Medulla oblongata (tissue), 1 donor: ENCODE measurements around the gene SLF2.
"Not testable (repeated sequence)": the region's sequence is repeated elsewhere in the genome, so short reads cannot be mapped to it uniquely, and the experiment has no call there.

Experiments
- DNase-seq: peaks from one replicate; pipeline ENCODE4 v3.0.0-alpha.2; 2015; ENCODE audit errors: extremely low spot score

The SLF2 gene

DNA sequence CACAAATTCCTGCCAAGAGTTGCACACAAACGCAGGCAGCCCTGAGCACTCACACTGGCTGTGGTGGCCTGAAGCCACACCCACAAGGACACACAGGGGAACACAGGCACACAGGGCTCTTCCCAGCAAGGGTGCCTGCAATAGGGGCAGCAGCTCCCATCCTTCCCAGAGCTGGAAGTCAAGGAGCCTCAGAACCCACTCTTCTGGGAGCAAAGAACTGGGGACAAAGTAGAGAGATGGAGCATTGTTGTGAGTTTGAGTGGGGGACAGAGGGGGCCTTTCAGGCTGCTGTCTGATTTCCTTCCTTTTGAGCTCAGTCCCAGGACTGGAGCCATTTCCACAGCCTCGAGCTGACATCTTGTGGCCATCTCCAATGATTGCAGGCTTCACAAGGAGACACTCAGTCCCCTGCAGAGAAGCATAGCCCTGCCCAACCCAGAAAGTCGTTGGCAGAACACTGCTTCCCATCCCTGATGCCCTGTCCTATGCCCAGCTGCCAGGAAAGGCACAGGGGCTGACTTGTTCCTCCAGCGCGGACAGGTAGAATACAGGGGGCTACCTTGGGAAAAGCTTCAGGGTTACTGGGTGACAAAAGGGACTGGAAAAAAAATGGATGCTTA lies 34.4 kb upstream of the SLF2 start:
- DNase-seq: peak; percentile 87

DNA sequence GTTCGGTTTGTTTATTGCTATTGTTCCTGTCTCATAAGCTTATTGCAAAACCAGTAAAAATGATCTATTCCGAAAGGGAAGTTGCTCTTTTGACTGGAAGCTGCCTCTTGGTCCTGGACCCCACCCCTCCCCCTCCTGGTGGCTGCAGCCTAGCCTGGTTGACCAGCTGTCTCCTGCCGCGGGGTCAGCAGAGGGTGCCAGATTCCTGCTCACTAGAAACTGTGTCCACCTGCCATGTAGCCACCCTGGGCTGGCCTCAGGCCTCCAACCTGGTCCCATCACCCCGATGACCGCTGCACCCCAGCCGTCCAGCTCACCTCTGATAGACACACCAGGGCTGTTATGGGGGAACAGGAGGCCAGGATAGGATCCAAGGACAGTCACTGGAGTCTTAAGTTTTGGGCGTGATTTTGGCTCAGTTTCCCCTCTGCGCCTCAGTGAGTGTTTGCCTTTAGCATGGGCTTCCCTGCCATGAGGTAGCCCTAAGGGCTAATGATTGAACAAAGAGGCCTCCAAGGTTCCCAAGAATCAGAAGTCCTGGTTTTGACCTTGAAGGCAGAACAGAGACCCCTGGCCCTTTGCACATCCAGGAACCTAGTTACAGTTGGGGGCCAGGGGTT lies 32.9 kb upstream of the SLF2 start:
- no peak for DNase-seq

DNA sequence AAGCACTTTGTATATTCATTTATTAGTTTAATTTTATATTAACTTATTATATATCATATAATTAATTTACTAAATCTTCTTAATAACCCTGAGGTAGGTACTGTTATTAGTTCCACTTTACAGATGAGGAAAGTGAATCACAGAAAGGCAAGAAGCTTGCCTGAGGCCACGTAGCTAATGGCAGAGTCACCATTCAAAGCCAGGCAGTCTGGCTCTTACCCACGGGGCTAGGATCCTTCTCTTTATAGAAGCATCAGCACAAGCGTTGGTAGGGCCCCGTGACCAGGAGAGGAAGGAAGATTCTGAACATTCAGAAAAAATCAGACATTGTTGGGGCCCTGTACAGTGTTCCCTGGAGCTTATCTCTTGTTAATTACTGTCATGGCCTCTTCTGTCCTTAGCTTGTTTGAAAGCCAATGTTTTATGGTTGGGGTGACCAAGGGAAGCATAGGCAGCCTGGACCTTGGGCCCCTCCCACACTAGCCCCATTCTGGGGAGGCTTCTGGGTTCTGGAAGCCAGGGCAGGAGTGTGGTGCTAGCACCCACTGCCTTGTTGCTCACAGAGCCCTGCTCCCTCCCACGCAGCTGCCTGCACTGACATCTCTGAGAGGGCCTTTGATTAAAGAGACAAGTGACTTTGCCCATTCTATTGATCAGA lies 31.1 kb upstream of the SLF2 start:
- no peak for DNase-seq

DNA sequence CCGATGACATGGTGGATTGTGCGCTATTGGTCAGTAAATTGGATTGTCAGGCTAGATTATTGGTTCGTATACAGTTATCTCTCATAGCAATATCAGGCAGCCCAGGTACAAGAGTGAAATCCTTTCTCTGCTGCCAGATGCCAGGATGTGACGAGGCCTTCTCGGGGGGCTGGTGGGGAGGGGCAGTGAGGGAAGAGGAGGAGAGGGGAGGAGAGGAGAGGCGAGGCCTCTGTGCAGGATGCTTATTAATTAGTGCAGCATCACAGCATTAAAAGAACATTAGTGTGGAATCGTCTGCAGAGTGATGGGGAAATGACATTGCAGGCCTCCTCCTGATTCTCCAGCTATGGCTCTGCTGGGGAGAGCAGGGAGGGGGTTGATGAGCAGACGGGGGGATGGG lies 30.5 kb upstream of the SLF2 start:
- DNase-seq: no peak

DNA sequence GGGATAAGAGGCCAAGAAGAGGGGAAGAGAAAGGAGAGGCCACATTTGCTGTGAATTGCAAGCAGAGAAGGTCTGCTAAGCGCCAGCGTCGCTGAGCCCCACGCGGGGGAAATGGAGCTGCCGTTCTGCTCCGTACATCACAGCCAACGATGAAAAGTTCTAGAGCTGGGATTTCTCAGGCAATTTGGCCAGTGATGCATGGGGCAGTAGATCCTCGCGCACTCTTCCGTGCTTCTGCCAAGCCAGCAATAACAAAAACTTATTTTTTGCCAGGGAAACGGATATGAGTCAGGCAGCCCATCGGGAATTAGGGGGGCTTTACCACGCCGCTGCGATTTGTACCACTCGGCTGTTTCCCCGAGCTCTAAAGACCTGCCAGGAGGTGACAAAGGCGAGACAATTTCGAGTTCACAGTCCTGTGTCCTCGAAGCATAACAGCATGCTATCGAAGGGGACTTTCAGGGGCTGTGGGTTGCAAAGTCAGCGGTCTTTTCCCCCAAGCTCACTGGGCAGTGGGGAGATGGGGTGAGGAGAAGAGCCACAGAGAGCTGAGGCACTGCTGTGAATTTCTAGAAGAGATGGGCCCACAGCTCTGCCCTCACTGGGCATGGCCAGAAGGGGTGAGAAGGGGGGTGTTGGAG lies 30.0 kb upstream of the SLF2 start:
- DNase-seq: no peak

DNA sequence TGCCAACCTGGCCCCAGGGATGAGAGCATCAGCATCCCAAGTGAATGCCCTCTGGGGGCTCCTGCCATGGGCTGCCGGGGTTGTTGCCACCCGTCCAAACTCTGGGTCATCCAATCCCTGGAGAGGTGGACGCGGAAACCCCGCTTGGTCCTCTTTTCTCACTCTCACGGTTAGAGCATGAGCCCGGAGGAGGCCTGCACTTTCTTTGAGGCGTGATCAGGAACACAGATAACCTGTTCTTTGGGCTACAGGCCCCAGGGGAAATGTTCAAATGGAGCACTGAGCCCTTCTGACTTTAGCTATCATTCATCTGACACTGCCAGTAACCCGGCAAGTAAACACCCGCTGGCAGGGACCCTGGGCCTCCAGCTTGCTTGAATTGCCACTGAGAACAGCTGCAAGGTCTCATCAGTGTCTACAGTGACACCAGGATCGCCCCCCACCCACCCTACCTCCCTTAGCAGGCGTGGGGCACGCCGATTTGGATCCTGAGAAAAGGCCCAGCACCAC lies 29.4 kb upstream of the SLF2 start:
- DNase-seq: no peak

DNA sequence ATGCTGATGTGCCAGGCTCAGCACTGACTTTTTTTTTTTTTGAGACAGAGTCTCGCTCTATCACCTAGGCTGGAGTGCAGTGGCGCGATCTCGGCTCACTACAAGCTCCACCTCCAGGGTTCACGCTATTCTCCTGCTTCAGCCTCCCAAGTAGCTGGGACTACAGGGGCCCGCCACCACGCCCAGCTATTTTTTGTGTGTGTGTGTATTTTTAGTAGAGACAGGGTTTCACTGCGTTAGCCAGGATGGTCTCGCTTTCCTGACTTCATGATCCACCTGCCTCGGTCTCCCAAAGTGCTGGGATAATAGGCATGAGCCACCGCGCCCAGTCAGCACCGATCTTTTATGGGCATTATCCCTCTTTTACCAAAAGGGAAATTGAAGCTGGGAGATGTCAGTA lies 27.2 kb upstream of the SLF2 start:
- not testable (repeated sequence) for DNase-seq

DNA sequence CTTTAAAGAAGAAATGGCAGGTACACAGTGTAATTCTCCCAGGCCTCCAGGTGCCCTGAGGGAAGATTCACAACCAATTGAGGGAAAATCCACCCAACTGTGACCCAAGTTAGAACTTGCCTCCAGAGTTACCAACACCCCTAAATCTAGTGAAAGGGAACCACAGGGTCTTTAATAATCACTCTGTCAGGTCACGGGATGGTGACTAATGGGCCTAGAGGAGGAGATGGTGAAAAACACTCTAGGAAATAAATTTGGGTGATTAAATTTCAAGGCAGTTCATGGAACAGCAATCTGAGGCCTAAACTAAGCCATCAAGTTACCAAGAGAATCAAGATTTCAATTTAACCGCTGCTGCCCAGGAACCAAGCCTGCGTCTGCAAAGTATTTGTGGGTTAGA lies 26.7 kb upstream of the SLF2 start:
- no peak for DNase-seq

DNA sequence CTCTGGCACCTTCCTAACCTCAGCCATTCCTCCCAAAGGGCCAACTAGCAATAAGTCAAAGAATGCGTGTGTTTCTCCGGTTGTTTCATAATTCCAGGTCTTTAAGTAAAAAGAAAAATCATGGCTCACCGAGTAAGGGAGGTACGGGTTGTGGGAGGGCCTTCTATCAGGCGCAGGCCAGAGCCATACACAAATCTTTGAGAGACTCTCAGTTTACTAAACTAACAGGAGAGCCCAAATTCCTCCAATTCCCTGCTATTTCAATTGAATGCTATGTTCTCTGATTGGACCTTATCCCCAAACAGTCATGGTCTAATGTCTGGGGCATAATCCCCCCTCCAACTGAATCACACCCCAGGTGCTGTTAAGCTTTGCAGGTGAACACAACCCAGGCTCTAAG lies 26.2 kb upstream of the SLF2 start:
- DNase-seq: no peak

DNA sequence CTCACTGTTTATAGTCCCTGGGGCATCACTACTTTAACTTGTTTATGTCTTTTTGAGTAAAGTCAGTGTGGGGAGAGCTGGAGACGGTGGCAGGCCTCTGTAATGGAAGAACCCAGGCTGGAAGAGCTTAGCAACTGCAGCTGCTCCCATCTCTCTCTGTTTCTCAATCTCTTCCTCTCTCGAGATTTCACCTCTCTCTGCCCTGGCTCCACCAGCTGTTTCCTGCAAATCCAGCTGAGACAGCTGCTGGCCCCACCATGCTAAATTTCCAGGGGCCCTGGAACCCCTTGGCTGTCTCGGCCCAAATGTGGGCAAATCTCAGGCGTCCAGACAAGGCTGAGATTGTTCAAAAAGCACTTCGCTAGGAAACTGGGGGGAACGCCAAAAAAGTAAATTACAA lies 25.8 kb upstream of the SLF2 start:
- peak; percentile 33 for DNase-seq

DNA sequence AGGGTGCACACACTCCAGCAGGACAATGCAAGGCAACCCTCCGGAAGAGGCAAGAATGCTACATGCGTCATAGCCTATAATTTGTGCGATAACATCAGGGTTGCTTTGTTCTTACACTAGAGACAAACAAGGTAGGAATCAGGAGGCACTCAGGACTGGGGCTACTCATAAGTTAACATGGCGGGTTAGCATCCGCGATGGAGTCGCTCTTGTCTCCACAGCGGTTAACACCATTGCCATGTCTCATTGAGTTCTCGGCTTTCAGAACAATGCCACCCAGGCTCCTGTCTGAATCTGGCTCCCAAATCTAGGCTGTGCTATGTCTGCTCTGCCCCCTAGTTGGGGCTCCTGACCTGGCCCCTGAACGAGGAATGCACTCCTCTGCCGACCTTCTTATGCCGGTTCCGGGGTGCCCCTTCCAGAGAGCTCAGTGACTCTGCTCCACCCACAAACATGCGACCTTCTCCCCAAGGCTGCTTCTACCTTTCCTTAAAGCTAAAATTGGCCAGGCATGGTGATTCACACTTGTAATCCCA lies 24.9 kb upstream of the SLF2 start:
- DNase-seq: no peak

DNA sequence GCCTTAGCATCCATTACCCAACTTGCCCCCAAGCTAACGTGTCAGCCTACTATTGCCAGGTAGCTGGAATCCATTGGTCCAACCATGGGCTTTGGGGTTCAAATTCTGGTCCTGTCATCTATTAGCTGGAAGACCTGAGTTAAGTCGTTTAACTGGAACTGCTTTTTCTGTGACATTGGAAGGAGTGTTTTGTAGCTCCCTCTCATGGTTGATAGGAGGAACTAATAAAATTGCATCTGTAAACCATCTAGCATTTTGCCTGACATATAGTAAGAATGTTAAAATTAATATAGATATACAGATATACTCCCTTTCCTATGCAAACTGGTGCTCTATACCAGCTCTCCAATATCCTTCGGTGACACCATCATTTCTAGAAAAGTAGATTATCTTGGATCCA lies 23.8 kb upstream of the SLF2 start:
- DNase-seq: no peak

DNA sequence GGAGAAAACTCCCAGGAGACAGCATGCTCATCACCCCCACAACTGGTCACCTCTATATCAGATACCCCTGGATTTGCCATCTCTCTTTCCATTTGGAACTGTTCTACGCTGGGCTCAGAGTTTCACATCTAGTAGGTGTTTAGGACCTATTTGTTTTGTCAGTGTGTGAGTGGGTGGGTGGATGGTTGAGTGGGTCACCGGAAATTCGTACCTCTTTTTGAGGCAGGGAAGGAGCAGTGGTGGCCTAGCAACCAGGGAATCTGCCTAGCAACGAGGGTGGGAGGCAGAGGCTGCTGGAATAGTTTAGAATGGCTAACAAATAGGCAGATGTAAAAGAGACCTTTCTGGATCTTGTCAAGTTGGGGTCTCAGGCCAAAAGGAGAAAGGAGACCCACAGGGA lies 23.2 kb upstream of the SLF2 start:
- no peak for DNase-seq

DNA sequence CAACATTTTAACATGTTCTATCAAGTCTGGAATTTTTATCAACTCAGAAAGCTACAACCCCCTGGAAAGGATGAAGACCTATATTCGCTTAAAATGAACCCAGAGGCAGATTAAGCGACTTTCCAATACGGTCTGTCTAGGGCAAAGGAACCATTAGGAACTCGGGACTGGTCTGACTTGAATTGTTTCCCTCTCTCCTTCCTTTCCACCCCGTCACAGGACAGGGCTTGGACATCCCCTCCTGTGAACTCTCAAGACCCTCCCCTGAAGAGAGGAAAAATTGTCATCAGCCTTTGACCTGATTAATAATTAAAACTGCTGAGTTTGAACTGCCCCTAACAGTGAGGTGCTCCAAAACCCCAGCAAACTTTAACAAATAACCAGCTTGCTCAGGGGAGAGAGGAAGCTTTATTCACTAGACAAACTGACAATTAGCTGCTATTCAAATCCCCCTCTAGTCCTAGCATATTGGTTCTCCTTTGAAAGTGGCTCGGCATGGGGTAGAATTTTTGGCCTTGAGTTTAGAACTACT lies 22.6 kb upstream of the SLF2 start:
- no peak for DNase-seq

DNA sequence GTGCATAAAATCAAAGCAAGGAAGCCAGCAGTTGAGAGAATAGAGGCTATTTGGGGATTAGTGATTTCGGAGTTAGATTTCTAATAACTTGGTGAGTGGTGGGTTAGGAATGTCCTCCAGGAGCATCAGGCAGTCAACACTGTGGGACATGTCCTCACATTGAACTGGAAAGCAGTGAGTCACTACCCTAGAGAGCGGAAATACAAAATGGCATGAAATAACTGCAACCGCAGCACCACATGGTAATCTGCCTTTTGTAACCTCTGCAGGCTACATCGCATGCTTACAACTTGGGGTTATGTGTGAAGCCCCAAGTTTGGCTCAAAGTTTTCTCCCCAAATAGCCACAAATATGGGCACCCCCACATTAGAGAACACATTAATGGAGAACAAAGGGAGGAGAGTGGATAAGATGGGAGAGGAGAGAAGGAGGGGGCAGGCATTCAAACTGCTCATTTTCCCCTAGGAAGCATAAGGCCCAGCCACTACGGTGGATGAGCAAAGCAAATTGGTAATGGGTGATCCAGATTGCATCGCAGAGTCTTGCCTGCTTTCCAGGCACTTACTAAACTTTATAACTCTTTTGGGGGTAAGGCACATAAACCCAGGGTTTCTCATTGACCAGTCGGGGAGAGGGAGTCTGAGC lies 22.0 kb upstream of the SLF2 start:
- DNase-seq: no peak

DNA sequence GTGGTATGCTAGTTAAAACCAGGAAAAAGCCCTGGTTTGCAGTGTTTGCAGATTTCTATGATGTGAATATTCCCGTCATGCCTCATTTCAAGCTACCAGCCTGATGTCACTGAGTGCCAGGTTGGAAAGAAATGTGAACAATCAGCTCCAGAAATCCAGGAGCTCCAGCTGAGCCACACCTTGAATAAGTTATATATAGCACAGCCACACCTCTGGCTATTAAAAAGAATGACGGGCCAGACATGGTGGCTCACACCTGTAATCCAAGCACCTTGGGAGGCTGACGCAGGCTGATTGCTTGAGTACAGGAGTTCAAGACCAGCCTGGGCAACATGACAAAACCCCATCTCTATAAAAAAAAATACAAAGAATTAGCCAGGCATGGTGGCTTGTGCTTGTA lies 18.7 kb upstream of the SLF2 start:
- DNase-seq: no peak

DNA sequence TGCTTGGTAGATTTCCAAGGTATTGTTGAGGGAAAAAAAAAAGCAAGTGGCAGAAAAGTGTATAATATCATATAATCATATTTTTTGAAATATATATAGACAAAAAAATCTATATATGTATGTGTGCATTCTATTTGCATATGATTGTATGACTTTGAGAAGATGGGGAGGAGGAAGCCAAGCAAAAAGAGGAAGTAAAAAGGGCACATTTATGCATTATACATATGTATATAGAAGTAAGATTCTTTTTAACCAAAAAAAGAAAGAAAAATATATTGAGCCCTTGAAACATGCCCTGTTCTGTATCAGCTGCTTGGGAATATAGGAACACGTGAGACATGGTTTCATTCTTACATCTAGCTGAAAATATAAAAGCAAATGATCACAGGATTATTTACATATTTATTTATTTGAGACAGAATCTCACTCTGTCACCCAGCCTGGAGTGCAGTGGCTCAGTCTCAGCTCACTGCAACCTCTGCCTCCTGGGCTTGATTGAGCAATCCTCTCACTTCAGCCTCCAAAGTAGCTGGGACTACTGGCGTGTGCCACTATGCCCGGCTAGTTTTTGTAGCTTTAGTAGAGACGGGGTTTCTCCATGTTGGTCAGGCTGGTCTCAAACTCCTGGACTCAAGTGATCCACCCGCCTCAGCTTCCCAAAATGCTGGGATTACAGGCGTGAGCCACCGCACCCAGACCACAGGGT lies 18.0 kb upstream of the SLF2 start:
- no peak for DNase-seq

DNA sequence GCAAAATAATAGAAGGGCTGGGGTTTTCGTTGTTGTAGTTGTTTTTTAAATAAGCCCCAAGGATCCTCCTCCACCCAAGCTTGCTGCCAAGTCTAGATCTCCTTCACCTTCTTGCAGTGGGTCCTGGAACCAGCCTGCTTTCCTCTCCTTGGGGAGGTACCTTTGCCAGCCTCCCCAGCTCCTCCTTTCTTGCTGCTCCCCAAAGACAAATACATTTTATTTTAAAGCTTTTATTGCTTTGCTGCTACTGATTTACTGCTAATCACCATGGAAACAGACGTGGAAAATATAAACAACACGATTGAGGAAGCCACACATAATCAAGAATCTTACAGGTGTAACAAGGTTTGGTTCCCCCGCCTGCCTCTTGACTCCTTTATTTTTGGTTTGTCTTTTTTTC lies 17.4 kb upstream of the SLF2 start:
- no peak for DNase-seq

DNA sequence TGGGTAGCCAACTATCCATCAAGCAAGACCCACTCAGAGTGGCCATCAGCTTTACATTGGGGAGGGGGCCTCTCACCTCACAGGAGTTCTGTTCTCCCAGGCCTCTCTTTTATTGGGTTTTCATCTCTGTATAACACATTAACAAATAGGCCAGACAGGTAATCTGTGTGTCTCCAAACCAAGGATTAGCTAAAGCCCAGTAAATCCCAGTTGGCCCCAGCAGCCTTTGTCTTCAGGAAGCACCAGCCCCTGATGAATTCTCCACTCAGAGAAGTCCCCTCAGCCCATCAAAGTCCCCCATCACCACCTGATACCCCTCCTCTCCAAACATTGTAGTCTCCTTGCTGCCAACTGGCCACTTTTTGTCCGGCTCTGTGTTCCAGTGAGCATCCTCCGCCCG lies 16.9 kb upstream of the SLF2 start:
- DNase-seq: no peak

DNA sequence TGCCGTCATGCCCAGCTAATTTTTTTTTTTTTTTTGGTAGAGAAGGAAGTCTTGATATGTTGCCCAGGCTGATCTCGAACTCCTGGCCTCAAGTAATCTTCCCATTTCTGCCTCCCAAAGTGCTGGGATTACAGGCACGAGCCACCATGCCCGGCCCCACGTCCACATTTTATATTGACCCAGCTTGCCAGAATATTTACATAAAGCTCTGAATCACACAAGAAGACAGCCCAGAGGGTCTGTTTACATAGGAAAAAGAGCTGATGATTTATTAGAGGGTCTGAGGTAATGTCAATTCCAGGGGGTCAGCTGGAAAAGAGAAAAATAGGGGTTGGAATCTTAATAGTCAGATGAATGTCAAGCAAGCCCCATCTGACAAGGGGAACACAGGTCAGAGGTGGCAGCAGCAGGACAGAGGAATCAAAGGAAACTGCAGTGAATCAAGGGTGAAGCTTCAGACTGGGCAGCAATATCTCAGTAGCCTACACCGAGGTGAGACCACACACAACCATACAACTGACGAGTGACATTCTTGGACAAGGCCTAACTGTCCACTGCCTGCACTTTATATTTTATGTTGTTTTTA lies 15.8 kb upstream of the SLF2 start:
- DNase-seq: no peak

DNA sequence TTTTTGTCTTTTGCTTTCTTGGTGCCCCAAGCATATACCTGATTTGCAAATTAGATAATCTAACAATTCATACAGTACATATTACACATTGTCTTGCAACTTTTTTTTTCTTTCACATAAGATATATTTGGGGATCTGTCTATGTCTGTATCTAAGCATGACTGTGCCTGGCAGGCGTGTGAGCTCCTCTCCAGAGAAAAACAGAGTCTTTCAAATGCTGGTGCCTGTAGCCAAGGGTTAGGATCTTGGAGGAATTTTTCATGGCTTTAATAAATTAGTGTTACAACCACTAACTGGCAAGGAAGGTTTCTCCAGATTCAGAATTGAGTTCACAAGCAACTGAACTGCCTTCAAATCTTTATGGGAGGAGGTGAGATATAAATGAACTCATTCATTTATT lies 14.8 kb upstream of the SLF2 start:
- DNase-seq: no peak
